GM12875 (cell line): ENCODE measurements around the gene THEM4.

Experiments used
- H3K4me3 ChIP-seq: one replicate; pipeline ENCODE4 v1.5.1; 2011; ENCODE audit warnings: low read depth, low read length, control low read depth
- TF ChIP-seq, protein P1 (sequence below): IDR thresholded peaks from 2 replicates; pipeline ENCODE4 v1.5.1; 2011; ENCODE audit warnings: low read depth, mild to moderate bottlenecking, control low read depth, inconsistent platforms, low read length, moderate library complexity, borderline replicate concordance; ENCODE audit not compliant: insufficient read depth

THEM4 gene

DNA sequence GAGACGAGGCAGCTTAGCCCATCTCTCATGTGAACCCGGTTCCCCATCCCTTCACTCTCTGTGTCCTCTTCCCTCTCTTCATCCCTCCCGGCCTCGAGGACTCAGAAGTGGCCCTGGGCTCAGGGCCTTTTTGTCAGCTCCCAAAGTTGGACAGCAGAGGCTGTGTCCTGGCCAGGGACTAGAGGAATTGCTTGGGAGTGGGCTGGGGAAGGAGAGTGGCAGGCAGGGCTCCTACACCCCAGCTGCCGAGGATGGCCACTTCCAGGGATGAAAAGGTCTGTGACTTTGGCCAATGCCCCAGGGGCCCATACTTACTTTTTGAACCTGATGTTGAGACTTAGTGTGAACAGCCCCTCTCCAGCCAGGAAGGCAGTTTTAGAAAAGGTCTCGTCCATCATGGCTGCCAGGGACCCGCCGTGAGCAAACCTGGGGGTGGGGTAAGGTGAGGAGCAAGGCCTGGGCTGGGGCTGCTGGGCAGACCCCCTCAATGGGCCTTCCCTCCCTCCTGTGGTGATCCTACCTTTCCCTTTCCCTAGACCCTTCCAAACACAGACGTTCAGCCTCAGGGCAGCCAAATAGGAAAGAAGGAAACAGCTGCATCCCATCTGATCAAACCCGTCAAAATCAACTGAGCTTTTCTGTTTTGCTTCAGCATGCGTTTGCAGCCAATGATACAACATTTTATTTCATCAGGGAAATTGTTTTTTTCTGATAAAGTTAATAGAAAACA, 61.3 kb downstream of the THEM4 start:
- no peak overlapping the region for H3K4me3 ChIP-seq
- TF ChIP-seq, protein P1, sequence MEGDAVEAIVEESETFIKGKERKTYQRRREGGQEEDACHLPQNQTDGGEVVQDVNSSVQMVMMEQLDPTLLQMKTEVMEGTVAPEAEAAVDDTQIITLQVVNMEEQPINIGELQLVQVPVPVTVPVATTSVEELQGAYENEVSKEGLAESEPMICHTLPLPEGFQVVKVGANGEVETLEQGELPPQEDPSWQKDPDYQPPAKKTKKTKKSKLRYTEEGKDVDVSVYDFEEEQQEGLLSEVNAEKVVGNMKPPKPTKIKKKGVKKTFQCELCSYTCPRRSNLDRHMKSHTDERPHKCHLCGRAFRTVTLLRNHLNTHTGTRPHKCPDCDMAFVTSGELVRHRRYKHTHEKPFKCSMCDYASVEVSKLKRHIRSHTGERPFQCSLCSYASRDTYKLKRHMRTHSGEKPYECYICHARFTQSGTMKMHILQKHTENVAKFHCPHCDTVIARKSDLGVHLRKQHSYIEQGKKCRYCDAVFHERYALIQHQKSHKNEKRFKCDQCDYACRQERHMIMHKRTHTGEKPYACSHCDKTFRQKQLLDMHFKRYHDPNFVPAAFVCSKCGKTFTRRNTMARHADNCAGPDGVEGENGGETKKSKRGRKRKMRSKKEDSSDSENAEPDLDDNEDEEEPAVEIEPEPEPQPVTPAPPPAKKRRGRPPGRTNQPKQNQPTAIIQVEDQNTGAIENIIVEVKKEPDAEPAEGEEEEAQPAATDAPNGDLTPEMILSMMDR = no peak

DNA sequence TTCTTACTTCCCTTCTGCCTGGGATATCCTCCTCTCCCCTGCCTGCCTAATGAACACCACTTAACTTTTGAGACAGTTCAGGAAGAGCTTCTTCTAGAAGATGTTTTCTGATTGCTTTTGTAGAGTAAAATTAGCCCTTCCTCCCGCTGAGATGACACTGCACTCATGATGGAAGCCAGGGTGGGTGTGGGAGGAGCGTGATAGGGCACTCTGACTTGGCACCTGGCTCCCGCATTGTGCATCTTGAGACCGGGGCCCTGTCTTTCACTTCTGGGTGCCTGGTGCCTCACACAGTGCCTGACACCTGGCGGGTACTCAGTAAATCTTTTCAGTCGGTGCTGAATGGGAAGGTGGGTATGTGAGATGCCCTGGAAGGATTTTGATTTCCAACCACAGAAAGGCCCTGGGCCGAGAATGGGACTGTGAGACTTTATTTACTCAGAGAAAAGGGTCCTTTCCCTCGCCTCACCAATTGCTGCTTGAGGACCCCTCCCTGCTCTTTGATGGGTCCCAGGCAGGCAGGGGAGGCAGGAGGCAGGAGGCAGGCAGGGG, 62.5 kb downstream of the THEM4 start:
- TF ChIP-seq, protein P1 = no peak
- no peak overlapping the region for H3K4me3 ChIP-seq

DNA sequence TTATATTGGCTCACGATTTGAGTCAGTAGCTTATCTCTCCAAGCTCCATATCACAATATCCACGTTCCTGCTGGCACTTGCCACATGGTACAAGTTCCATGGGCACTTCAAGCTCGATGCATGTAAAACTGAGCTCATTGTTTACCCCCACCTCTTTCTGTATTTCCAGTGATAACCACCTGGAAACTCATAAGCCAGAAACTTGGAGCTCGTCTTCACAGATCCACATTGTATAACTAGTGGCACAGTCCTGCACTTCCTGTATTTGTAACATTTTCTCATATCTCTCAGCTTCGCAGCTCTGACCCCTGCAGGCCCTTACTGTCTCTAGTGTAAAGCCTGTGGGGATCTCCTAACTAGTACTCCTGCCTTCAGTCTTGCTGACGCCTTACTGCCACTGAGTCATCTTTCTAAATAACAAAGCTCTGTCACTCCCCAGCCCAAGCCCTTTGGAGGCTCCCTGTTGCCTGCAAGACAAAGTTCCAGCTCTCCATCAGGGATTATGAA, 63.2 kb downstream of the THEM4 start:
- TF ChIP-seq, protein P1 = no peak
- no peak overlapping the region for H3K4me3 ChIP-seq

- TF ChIP-seq, protein P1 = no peak
- H3K4me3 ChIP-seq = no peak overlapping the region
Observed at GRCh38 chr1:151843398-151843797, 65.9 kb downstream of the THEM4 start.

GRCh38 chr1:151841141-151841540, 68.2 kb downstream of the THEM4 start:
- TF ChIP-seq, protein P1 = no peak
- H3K4me3 ChIP-seq = no peak overlapping the region

DNA sequence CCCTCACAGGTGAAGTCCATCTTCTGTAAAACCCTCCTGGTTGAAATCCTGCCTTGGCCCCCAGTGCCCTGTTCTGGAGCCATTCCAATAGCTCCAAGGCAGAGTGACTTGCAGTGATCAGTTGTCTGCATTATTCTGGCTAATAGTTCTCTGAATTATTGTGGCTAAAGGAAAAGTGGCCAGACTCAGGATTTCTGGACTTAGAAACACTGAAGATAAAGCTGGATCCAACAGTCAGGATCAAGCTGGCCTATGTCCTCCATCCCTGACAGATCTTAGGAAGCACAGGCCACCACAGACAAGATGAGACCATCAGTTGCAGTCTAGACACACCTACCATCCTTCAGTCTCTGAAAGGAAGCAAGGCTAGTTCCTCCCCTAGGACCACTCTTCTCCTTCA, 68.9 kb downstream of the THEM4 start:
- no peak overlapping the region for H3K4me3 ChIP-seq
- TF ChIP-seq, protein P1 = no peak
